ENCODE data around the gene AP3S1.

The AP3S1 gene

GRCh38 chr5:115815693-115816225 lies 26.0 kb upstream of the AP3S1 start:
- Histone ChIP-seq H3K14ac (ENCODE audit: low read length) (peak overlapping the region; percentile 92), H3K79me1 (ENCODE audit: low read depth, low read length) (no peaks in the 10 kb centered on the region), H3K4me3 (ENCODE audit: low read length in 2 of 2) (peak overlapping the region; percentile 69 to 92), H3K27me3 (ENCODE audit: control insufficient read depth in 3 of 3, insufficient read depth in 3 of 3, low read depth in 1 of 3, low read length in 3 of 3) (peaks cover 0 to 9% (median 0%) of the 10 kb centered on the region in 3 experiments), H3K23ac (ENCODE audit: low read depth, low read length, poor library complexity) (peak overlapping the region; percentile 94), H3K4me1 (ENCODE audit: control insufficient read depth in 2 of 2, insufficient read depth in 1 of 2, low read depth in 1 of 2, low read length in 2 of 2) (peaks cover 2 to 9% of the 10 kb centered on the region in 2 donors), H2BK12ac (ENCODE audit: low read length) (no peak overlapping the region), H3K27ac (replicated peaks; ENCODE audit: low read length) (no peak overlapping the region), H3K9me3 (replicated peaks in 1 of 2; ENCODE audit: control insufficient read depth in 2 of 2, insufficient read depth in 1 of 2, low read depth in 1 of 2, low read length in 2 of 2) (no peaks in the 10 kb centered on the region), H3K4me2 (ENCODE audit: insufficient read depth, low read length, poor library complexity, severe bottlenecking) (peak overlapping the region; percentile 88), H3K4ac (ENCODE audit: low read length) (peak overlapping the region; percentile 61), H2BK120ac (ENCODE audit: low read depth, low read length) (peak overlapping the region; percentile 42), H2AK5ac (ENCODE audit: low read depth, low read length) (no peak overlapping the region), H4K8ac (ENCODE audit: low read depth, low read length) (peak overlapping the region; percentile 75), H3K36me3 (replicated peaks in 1 of 2; ENCODE audit: control insufficient read depth in 2 of 2, insufficient read depth in 2 of 2, low read length in 2 of 2) (peaks cover 2 to 26% of the 10 kb centered on the region in 2 donors), H2BK5ac (ENCODE audit: low read length) (peak overlapping the region; percentile 97), H3K18ac (ENCODE audit: low read length) (peak overlapping the region; percentile 98), H2AFZ (ENCODE audit: low read length) (peak overlapping the region; percentile 98), H4K91ac (ENCODE audit: low read depth, low read length, poor library complexity) (no peak overlapping the region), H2BK15ac (ENCODE audit: low read length) (peak overlapping the region; percentile 98), H3K9ac (ENCODE audit: low read depth, low read length, poor library complexity) (peak overlapping the region; percentile 87)
- WGBS, 2 donors (ENCODE audit: extremely low coverage in 2 of 2, insufficient read length in 2 of 2, insufficient replicate concordance in 1 of 2): no CpG with 5 or more reads among the region's 48 CpGs
- peak; percentile 8 for DNase-seq (ENCODE audit: low spot score)

- H3K4ac ChIP-seq (ENCODE audit: low read length): peak within 1 kb of the TSS; percentile 61
- H3K23ac ChIP-seq (ENCODE audit: low read depth, low read length, poor library complexity): peak within 1 kb of the TSS; percentile 94
- H3K14ac ChIP-seq (ENCODE audit: low read length): peak within 1 kb of the TSS; percentile 92
- H3K79me1 ChIP-seq (ENCODE audit: low read depth, low read length): no peaks in the 10 kb centered on the region
- WGBS, 2 donors (ENCODE audit: extremely low coverage in 2 of 2, insufficient read length in 2 of 2, insufficient replicate concordance in 1 of 2): no CpG with 5 or more reads among the region's 69 CpGs
- peak within 1 kb of the TSS; percentile 42 for H2BK120ac ChIP-seq (ENCODE audit: low read depth, low read length)
- H3K4me1 ChIP-seq (ENCODE audit: control insufficient read depth in 2 of 2, insufficient read depth in 1 of 2, low read depth in 1 of 2, low read length in 2 of 2): peaks cover 2 to 9% of the 10 kb centered on the region in 2 donors
- peak within 1 kb of the TSS; percentile 69 to 92 for H3K4me3 ChIP-seq (ENCODE audit: low read length in 2 of 2)
- peaks cover 0 to 9% (median 0%) of the 10 kb centered on the region in 3 experiments for H3K27me3 ChIP-seq (ENCODE audit: control insufficient read depth in 3 of 3, insufficient read depth in 3 of 3, low read depth in 1 of 3, low read length in 3 of 3)
- peak within 1 kb of the TSS; percentile 96 for H2BK12ac ChIP-seq (ENCODE audit: low read length)
- H2BK5ac ChIP-seq (ENCODE audit: low read length): peak within 1 kb of the TSS; percentile 97
- peak within 1 kb of the TSS; percentile 98 for H2BK15ac ChIP-seq (ENCODE audit: low read length)
- peak; percentile 80 for DNase-seq (ENCODE audit: low spot score)
- H3K4me2 ChIP-seq (ENCODE audit: insufficient read depth, low read length, poor library complexity, severe bottlenecking): peak within 1 kb of the TSS; percentile 88
- peak within 1 kb of the TSS; percentile 75 for H4K8ac ChIP-seq (ENCODE audit: low read depth, low read length)
- peak within 1 kb of the TSS; percentile 87 for H3K9ac ChIP-seq (ENCODE audit: low read depth, low read length, poor library complexity)
- peak within 1 kb of the TSS; percentile 70 for H3K27ac ChIP-seq (replicated peaks; ENCODE audit: low read length)
- H3K36me3 ChIP-seq (replicated peaks in 1 of 2; ENCODE audit: control insufficient read depth in 2 of 2, insufficient read depth in 2 of 2, low read length in 2 of 2): peaks cover 0 to 19% of the 10 kb centered on the region in 2 donors
- H4K91ac ChIP-seq (ENCODE audit: low read depth, low read length, poor library complexity): no peak within 1 kb of the TSS
- peak within 1 kb of the TSS; percentile 98 for H2AFZ ChIP-seq (ENCODE audit: low read length)
- H2AK5ac ChIP-seq (ENCODE audit: low read depth, low read length): no peak within 1 kb of the TSS
- H3K9me3 ChIP-seq (replicated peaks in 1 of 2; ENCODE audit: control insufficient read depth in 2 of 2, insufficient read depth in 1 of 2, low read depth in 1 of 2, low read length in 2 of 2): no peaks in the 10 kb centered on the region
- peak within 1 kb of the TSS; percentile 98 for H3K18ac ChIP-seq (ENCODE audit: low read length)
These were observed 25.3 kb upstream of the AP3S1 start, which contains the start of gene CDO1 for GRCh38 chr5:115816226-115817081. CDO1 (minus strand) TSS chr5:115816659; CDS start chr5:115816397, 262 bp downstream.

GRCh38 chr5:115817386-115817785 lies 24.3 kb upstream of the AP3S1 start:
- Histone ChIP-seq H3K9me3 (replicated peaks in 1 of 2; ENCODE audit: control insufficient read depth in 2 of 2, insufficient read depth in 1 of 2, low read depth in 1 of 2, low read length in 2 of 2) (no peaks in the 10 kb centered on the region), H3K4me1 (ENCODE audit: control insufficient read depth in 2 of 2, insufficient read depth in 1 of 2, low read depth in 1 of 2, low read length in 2 of 2) (peaks cover 2 to 9% of the 10 kb centered on the region in 2 donors), H3K4me2 (ENCODE audit: insufficient read depth, low read length, poor library complexity, severe bottlenecking) (no peak overlapping the region), H2BK12ac (ENCODE audit: low read length) (no peak overlapping the region), H3K14ac (ENCODE audit: low read length) (no peak overlapping the region), H3K4me3 (ENCODE audit: low read length in 2 of 2) (peak overlapping the region in 1 of 2 donors; percentile 69), H3K4ac (ENCODE audit: low read length) (no peak overlapping the region), H3K36me3 (replicated peaks in 1 of 2; ENCODE audit: control insufficient read depth in 2 of 2, insufficient read depth in 2 of 2, low read length in 2 of 2) (peaks cover 0 to 10% of the 10 kb centered on the region in 2 donors), H2AK5ac (ENCODE audit: low read depth, low read length) (no peak overlapping the region), H3K9ac (ENCODE audit: low read depth, low read length, poor library complexity) (no peak overlapping the region), H3K23ac (ENCODE audit: low read depth, low read length, poor library complexity) (no peak overlapping the region), H3K79me1 (ENCODE audit: low read depth, low read length) (no peaks in the 10 kb centered on the region), H4K91ac (ENCODE audit: low read depth, low read length, poor library complexity) (no peak overlapping the region), H2AFZ (ENCODE audit: low read length) (peak overlapping the region; percentile 53), H3K18ac (ENCODE audit: low read length) (no peak overlapping the region), H3K27me3 (ENCODE audit: control insufficient read depth in 3 of 3, insufficient read depth in 3 of 3, low read depth in 1 of 3, low read length in 3 of 3) (peaks cover 0 to 9% (median 0%) of the 10 kb centered on the region in 3 experiments), H4K8ac (ENCODE audit: low read depth, low read length) (no peak overlapping the region), H2BK15ac (ENCODE audit: low read length) (no peak overlapping the region), H2BK5ac (ENCODE audit: low read length) (no peak overlapping the region), H2BK120ac (ENCODE audit: low read depth, low read length) (no peak overlapping the region), H3K27ac (replicated peaks; ENCODE audit: low read length) (no peak overlapping the region)
- DNase-seq (ENCODE audit: low spot score): no peak
- no CpG with 5 or more reads among the region's 7 CpGs for WGBS, 2 donors (ENCODE audit: extremely low coverage in 2 of 2, insufficient read length in 2 of 2, insufficient replicate concordance in 1 of 2)

GRCh38 chr5:115818821-115819220 lies 22.9 kb upstream of the AP3S1 start:
- DNase-seq (ENCODE audit: low spot score): no peak
- no peak overlapping the region for H2AK5ac ChIP-seq (ENCODE audit: low read depth, low read length)
- no peak overlapping the region for H2BK15ac ChIP-seq (ENCODE audit: low read length)
- no peak overlapping the region for H4K8ac ChIP-seq (ENCODE audit: low read depth, low read length)
- H3K9ac ChIP-seq (ENCODE audit: low read depth, low read length, poor library complexity): no peak overlapping the region
- no peak overlapping the region for H3K4me2 ChIP-seq (ENCODE audit: insufficient read depth, low read length, poor library complexity, severe bottlenecking)
- H2BK5ac ChIP-seq (ENCODE audit: low read length): no peak overlapping the region
- H3K23ac ChIP-seq (ENCODE audit: low read depth, low read length, poor library complexity): no peak overlapping the region
- H2BK12ac ChIP-seq (ENCODE audit: low read length): no peak overlapping the region
- no peak overlapping the region for H3K4me3 ChIP-seq (ENCODE audit: low read length in 2 of 2)
- no peaks in the 10 kb centered on the region for H3K79me1 ChIP-seq (ENCODE audit: low read depth, low read length)
- peaks cover 0 to 9% of the 10 kb centered on the region in 2 donors for H3K4me1 ChIP-seq (ENCODE audit: control insufficient read depth in 2 of 2, insufficient read depth in 1 of 2, low read depth in 1 of 2, low read length in 2 of 2)
- no peak overlapping the region for H3K14ac ChIP-seq (ENCODE audit: low read length)
- H3K4ac ChIP-seq (ENCODE audit: low read length): no peak overlapping the region
- no peaks in the 10 kb centered on the region for H3K9me3 ChIP-seq (replicated peaks in 1 of 2; ENCODE audit: control insufficient read depth in 2 of 2, insufficient read depth in 1 of 2, low read depth in 1 of 2, low read length in 2 of 2)
- no peak overlapping the region for H2BK120ac ChIP-seq (ENCODE audit: low read depth, low read length)
- H4K91ac ChIP-seq (ENCODE audit: low read depth, low read length, poor library complexity): no peak overlapping the region
- no CpG with 5 or more reads among the region's 18 CpGs for WGBS, 2 donors (ENCODE audit: extremely low coverage in 2 of 2, insufficient read length in 2 of 2, insufficient replicate concordance in 1 of 2)
- H3K18ac ChIP-seq (ENCODE audit: low read length): no peak overlapping the region
- H3K27me3 ChIP-seq (ENCODE audit: control insufficient read depth in 3 of 3, insufficient read depth in 3 of 3, low read depth in 1 of 3, low read length in 3 of 3): peaks cover 0 to 9% (median 0%) of the 10 kb centered on the region in 3 experiments
- H3K27ac ChIP-seq (replicated peaks; ENCODE audit: low read length): no peak overlapping the region
- H3K36me3 ChIP-seq (replicated peaks in 1 of 2; ENCODE audit: control insufficient read depth in 2 of 2, insufficient read depth in 2 of 2, low read length in 2 of 2): peaks cover 0 to 3% of the 10 kb centered on the region in 2 donors
- peak overlapping the region; percentile 58 for H2AFZ ChIP-seq (ENCODE audit: low read length)
